Muscle of back (tissue), 11 donors: Measurements from ENCODE around the gene EPB41L3. TPM values are rescaled to one million over a fixed set of nuclear protein-coding genes. Genes with fewer than 3 reads are reported as not detected.

Source experiments
- DNase-seq, 3 donors: peaks; one replicate each; pipeline versions ENCODE4 v3.0.0 to v3.0.0-alpha.2; 2013
- polyA plus RNA-seq, 10 donors: library from polyadenylated mRNA; unstranded; fragments of 120-200 nt; gene quantifications; one replicate each; pipeline ENCODE4 v1.2.1, GENCODE V29; 2013; ENCODE audit not compliant: insufficient read length in 10 of 10

EPB41L3 gene
- polyA plus RNA-seq, 10 donors: 82.9 to 139 (median 98.9) TPM

DNA sequence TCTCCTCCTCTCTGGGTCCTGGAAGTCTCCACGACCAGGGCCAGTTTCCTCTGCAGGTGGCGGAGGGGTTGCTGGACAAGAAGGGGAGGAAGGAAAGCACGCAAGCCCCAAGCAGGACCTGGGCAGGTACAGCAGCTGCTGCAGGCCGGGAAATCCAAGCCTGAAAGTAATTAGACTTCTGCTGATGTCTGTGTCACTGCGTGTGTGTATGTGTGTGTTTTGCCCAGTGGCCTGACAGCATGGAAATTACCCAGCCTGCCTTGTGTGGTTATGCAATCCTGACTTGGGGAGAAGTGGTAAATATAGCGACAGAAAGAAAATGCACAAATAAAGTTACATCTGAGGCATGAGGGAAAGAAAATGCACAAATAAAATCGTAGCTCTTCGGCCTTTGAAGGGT lies 126.5 kb downstream of the EPB41L3 start:
- peak; percentile 9 to 47 (median 33) for DNase-seq

DNA sequence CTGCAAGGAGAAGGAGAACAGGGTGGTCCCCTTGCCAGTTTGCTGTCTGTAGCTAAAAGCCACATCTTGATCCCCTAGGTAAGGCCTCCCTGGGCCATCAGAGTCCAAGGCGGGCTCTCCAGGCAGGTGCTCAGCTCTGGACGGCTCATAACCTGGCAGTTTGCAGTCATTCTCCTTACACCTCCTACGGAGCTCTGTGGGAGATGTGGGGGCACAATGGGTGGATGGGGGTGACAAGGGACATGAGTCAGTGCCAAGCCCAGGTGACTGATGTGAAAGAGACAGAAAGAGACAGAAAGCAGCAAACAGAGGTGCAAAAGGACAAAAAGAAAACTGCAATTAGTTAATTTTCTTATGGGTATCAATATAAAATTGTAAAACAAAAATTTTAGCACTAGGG lies 127.7 kb downstream of the EPB41L3 start:
- DNase-seq: no peak

DNA sequence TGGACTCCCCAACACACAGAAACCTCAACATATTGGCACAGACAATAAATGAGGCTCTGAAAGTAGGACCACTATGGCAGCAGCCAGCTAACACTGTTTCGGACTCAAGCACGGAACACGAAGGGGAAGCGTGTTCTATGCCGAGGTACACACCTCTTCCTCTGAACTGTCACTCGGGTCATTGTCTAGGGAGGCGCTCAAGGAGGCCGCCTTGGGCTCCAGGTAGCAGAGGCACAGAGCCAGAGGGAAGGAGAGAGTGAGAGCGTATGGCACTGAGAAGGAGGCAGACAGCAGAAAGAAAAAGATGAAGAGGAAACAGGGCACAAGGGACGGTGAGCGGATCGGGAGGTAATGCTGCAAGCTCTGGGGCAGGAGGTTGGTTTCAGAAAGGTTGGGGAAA lies 128.1 kb downstream of the EPB41L3 start:
- no peak for DNase-seq

DNA sequence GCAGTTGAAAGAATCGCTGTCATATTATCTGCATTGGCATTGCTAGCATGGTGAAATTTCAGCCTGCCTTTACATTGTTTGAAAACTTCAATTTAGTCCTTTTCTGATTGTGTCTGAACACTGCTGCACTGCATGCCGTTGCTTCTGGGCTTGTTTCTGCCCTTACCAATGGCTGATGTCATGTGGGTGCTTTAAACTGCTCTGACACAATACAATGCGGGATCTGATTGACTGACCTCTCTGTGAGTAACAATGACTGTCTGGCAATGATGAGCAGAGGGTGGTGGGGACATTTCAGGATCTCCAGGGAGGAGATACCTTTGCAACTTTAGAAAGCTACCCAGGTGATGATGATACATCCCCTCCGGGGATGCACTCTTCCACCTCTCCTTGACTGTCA lies 128.8 kb downstream of the EPB41L3 start:
- no peak for DNase-seq

DNA sequence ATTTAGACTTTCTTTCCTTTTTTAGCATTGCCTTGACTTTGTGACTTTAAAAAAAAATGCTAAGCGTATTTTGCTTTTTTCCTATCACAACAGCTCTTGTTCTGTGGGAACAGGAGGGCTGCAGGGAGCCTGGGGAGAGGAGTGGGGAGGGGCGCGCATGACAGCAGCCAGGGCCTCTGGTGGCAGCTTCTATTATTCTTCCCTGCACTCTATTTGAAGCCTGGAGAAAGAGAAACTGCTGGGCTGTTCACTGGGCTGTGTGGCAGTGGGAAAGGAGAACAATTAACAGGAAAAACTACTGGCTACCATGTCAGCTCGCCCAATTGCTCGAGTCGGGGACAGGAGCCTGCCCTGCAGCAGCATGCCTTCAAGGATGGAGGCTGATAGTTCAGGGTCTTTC lies 129.3 kb downstream of the EPB41L3 start:
- DNase-seq: no peak

DNA sequence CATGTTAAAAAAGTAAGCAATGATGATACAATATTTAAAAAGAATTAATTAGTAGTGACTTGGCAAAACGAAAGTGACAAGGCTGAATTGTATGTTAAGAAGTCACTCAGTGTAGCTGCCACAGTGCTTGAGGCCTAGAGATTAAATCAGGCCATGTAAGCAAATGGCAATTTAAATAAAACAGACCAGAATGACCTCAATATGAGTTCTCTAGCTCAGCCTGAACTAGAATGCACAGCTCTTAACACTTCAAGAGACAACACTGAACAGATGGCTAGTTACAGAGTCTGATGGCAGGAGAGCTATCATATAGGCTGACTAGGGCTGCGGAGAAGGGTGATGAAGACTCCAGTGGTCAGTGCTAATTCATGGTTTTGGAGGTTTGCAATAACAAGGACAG lies 130.3 kb downstream of the EPB41L3 start:
- no peak for DNase-seq

DNA sequence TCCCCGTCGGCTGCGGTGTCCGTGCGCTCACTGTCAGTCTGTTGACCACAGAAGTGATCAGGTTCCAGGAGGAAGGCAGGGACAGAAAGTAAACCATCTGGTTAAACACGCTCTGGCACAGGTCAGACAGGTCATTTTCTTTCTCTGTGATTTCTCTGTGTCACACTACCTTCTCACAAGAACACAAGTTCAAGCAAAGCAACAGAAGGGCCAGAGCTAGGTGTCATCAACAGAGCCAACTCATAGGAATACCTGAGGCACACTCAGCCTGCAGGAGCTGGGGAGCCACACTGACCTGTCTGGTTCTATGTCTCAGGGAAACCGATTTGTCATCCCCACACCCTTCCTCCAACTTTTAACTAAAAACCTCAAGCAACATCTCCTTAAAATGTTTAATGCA lies 133.2 kb downstream of the EPB41L3 start:
- DNase-seq: no peak

DNA sequence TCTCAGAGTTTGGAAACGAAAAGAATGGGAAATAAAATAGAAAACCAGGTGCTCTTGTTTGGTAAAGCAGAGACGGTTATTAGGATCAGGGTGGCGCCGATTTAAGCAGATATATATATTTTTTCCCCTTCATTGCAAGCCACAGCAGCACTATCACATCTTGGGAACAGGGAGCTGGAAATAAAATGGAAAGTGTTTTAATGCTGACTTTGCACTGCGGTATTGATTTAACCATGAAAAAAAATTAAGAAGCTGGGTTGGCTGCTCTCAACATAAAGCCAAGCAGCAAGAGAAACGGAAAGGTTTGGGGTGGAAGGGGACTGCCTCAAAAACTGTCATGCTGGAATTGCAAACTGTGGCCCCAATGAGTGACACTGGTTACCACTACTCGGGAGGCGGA lies 145.5 kb downstream of the EPB41L3 start:
- DNase-seq: no peak

DNA sequence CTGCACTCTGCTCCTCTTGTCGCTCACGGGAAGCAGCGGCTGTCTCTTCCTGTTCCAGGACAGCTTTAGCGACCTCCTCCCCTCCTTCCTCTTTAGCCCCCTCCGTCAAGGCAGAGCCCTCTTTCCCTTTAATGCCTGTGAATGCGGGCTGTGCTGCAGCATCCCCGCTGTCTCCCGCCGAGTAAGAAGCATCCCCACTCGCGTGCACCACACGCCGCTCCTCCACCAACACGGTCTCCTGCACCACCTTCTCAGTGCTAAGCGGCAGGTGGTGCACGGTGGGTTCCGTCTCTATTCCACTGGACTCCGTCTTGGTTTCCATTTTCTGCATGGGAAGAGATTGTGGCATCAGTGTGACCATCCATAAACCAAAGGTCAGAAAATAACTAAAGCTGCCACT lies 146.7 kb downstream of the EPB41L3 start:
- DNase-seq: no peak

DNA sequence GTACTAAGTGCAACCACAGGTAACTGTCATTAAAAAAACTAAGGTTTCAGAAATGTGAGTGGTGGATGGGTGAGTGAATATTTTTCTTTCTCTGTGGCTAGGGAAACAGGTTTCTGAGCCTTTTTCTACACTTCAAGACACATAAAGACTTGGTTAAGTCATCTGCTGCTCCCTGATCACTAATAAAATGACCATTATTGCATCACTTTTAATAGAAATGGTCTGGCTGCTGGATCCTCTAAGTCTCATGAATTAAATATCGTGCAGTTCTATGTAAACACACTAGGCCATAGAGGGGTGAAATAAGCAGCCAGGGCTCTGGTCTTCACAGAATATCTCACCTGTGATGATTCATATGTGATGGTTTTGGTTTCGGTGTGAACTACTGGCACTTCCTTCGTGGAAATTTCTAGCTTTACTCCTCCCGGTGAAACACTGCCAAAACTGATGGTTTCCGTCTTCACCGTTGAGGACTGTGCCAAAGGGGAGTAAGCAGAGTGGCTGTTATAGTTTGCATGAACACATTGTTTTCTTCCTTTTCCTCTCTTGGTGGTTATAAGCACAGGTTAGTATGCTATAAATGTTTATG lies 147.8 kb downstream of the EPB41L3 start:
- DNase-seq: no peak

DNA sequence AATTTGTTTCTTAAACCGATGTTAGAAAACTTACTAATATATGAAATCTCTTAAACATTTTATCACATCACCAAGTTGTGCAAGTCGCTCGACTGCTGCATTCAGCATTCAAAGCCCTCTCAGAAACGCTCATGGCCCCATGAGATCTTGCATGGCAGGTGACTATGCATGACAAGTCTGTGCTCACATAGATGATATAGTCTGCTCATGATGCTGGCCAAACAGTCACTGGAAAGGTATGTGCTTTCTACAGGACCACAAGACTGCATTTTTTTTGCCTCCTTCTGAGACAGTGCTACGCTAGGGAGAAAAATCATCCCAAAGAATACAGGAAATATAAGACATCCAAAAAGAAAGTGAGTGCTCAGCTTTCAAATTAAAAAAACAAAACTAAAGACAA lies 150.0 kb downstream of the EPB41L3 start:
- peak in 1 of 3 donors; percentile 29 for DNase-seq

DNA sequence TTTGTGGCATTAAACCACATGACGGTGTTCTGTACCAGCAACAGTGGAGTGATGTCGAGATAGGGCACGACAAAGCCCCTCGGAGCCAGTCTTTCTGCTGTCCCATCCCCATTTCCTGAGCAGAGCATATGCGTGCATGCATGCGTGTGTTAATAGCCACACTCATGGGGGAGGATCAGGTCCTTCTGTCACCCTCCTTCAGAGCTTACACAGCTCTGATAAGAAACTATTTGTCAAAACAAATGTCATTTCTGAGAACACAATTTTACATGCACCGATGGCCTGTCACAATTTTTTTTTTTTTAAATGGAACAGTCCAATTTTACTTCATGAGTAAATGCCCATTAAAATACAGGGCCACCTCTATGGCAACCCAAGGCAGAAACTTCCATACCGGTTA lies 152.4 kb downstream of the EPB41L3 start:
- DNase-seq: no peak

DNA sequence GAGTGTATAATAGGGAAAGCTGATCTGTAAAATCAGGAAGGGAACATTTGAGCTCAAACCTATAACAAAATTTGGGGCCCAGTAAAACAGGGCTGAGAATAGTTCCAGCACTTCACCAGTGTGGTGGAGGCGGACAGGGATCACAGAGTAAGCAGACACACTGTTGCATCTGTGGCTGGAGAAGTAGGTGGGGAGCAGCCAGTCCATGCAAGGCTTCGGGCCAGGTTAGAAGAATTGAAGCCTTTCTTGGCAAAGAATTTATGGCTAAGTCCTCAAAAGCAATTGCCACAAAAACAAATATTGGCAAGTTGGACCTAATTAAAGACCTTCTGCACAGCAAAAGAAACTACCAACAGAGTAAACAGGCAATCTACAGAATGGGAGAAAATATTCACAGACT lies 154.4 kb downstream of the EPB41L3 start:
- DNase-seq: no peak

DNA sequence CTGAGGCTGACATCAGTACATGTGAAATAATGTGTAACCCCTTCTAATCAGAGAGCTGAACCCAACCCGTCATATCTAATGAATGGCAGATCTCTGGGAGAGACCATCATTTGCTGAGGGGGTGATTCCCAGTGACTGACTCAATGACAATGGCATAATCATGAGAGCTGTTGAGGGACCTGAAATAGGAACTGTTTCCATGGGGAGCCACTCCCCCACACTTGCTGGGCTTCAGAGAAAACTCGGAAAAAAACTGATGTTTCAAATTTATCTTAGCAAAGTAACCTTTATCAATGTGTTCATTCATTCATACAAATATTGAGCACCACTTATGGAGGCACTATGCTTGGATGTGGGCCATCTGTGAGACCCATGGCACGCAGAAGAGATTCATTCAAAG lies 154.9 kb downstream of the EPB41L3 start:
- no peak for DNase-seq

DNA sequence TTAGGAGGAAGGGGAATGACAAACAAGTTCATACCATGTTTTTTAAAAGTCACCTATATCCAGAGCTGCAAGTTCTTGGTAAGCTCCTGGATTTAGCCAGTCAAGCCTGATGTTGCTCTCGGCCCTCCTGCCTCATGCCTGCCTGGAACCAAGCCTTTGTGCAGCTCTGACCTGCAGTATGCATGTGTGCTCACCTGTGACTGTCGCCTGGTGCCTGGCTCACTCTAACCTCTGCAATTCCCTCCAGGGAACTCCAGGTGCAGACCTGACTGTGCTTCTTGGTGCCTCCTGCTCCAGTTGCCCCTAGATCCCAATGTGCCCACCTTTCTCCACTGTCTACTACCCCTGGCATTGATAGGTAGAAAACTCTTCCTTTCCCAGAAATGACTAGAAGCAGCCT lies 163.2 kb downstream of the EPB41L3 start:
- DNase-seq: no peak

DNA sequence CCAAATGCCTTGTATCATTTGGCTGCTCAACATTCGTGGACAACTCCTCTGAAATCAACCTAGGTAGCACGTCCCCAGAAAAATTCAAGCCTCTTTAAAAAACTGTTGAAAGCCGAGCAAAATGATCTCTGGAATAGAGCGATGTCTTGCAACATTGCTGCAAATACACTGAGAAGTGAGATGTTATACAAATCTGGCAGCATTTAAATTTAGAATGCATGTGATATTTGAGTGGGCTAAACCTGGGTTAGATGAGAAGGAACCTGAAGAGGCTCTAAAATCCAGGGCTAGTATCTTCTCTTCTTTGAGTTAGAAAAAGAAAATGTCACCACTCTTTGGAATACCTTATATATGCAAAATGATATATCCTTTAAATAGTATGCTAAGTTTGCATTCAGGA lies 166.8 kb downstream of the EPB41L3 start:
- no peak for DNase-seq

DNA sequence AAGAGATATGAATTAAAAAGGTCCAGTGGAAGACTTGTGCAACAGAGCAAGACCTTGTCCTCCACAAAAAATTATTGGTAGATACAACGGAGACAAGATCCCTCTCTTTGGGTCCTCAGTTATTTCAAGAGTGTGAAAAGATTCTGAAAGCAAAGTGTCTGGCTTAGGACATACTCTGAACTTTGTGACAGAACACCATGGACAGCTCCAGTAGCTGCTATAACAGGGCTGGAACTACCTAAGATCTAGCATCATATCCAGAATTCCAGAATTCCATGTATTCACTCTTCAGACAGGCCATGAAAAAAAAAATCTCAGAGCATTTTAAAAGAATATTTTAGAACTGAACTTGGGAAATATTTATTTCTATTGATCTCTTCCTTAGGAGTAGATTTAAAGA lies 173.5 kb downstream of the EPB41L3 start:
- peak in 1 of 3 donors; percentile 18 for DNase-seq

DNA sequence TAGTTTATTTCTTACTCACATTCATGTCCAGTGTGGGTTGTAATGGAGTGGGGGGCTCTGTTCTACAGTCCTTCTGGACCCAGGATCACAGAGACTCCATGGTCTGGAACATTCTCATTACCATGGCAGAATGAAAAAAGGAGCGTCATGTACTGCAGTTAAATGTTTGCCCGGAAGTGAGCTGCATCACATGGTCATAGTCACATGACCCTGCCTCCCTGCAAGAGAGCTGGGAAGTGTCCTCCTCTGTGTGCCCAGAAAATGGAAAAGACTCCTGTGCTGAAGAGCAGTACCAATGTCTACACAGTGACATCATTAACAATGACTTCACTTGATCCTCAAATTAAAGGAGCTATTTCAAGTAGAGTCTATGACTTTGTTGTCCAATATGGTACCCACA lies 174.3 kb downstream of the EPB41L3 start:
- DNase-seq: no peak

DNA sequence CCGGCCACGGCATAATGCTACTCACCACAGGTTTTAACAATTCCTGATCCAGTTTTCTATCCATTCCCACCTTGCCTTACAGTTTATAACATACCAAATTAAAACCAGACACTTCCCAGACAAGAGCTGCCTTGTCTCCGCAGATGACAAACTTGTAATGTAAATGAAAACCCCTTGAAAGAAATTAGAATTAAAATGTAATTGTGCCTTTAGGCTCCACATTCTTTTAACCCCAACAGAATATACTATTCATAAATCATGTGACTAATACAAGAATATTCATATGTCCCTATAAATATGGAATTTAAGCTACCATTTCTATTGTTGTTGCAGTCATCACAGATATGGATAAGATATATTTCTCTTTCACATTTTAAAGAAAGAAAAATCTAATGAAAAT lies 178.4 kb downstream of the EPB41L3 start:
- no peak for DNase-seq

DNA sequence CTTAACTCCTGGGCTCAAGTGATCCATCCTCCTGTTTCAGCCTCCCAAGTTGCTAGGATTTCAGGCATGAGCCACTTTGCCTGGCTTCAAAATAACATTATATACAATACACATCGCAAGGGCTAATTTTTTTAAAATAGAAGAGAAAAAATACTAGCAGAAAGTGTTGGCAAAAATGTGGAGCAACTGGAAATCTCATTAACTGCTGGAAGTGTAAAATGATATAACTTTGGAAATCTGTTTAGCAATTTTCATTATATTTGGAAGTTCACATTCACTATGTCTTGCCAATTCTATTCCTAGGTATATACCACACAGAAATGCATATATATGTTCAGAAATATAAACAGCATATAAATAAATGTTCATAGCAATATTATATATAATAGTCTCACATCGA lies 193.2 kb downstream of the EPB41L3 start:
- no peak for DNase-seq
